Measurements from ENCODE around the gene FAM53B. TPM values are rescaled to one million over a fixed set of nuclear protein-coding genes. Genes with fewer than 3 reads are reported as not detected.

FAM53B gene
- total RNA-seq, 1 donor from 2014 or later, result 39.8 TPM

DNA sequence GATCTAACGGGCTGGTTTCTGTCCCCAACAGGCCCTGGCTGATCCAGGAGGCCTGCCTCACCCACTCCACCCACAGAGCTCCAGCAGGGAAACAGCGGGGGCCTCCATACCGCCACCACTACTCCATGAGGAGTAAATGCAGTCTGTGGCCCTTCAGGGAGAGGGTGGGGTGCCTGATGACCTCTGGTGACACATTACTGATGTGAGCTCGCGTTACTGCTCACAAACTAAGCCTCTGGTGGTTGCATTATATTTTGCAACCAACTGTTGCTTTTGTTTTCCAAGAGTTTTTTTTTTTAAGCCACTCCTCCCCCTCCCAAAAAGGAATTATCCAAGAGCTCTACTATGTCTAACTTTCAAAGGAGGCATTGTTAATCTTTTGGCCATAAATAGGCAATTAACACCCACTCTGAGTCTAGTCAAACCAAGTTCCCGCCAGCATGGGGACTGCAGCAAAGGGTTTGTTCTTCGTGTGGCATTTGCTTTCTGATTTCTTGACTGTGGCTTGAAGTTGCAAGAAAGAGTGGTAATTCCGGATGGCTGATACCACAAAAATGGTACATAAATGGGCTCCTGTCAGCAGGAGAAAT, 72.6 kb downstream of the FAM53B start:
- Mint-ChIP-seq H3K27me3 (no peaks in the 10 kb centered on the region), H3K9me3 (ENCODE audit: low read depth) (no peaks in the 10 kb centered on the region), H3K27ac (peak overlapping the region; percentile 86), H3K36me3 (ENCODE audit: insufficient read depth) (peaks cover 2% of the 10 kb centered on the region), H3K4me3 (ENCODE audit: low read depth) (no peak overlapping the region), H3K4me1 (ENCODE audit: low read depth) (peaks cover 16% of the 10 kb centered on the region)
- peak; percentile 33 for TF ChIP-seq CTCF (IDR thresholded peaks at IDR 0.05; ENCODE audit: unreplicated experiment)
- no peak for DNase-seq (ENCODE audit: low spot score, unreplicated experiment)

GRCh38 chr10:124670849-124671248, 73.3 kb downstream of the FAM53B start:
- Mint-ChIP-seq H3K27ac (peak overlapping the region; percentile 75), H3K36me3 (ENCODE audit: insufficient read depth) (peaks cover 2% of the 10 kb centered on the region), H3K4me3 (ENCODE audit: low read depth) (no peak overlapping the region), H3K4me1 (ENCODE audit: low read depth) (peaks cover 16% of the 10 kb centered on the region), H3K27me3 (no peaks in the 10 kb centered on the region), H3K9me3 (ENCODE audit: low read depth) (no peaks in the 10 kb centered on the region)
- TF ChIP-seq CTCF (IDR thresholded peaks at IDR 0.05; ENCODE audit: unreplicated experiment), result no peak
- DNase-seq (ENCODE audit: low spot score, unreplicated experiment), result no peak

- H3K27me3 Mint-ChIP-seq, result no peaks in the 10 kb centered on the region
- peaks cover 16% of the 10 kb centered on the region for H3K4me1 Mint-ChIP-seq (ENCODE audit: low read depth)
- H3K4me3 Mint-ChIP-seq (ENCODE audit: low read depth), result no peak overlapping the region
- peaks cover 2% of the 10 kb centered on the region for H3K36me3 Mint-ChIP-seq (ENCODE audit: insufficient read depth)
- DNase-seq (ENCODE audit: low spot score, unreplicated experiment), result no peak
- TF ChIP-seq CTCF (IDR thresholded peaks at IDR 0.05; ENCODE audit: unreplicated experiment), result no peak
- H3K9me3 Mint-ChIP-seq (ENCODE audit: low read depth), result no peaks in the 10 kb centered on the region
- peak overlapping the region; percentile 75 for H3K27ac Mint-ChIP-seq
These were observed 74.1 kb downstream of the FAM53B start for GRCh38 chr10:124669824-124670654.

DNA sequence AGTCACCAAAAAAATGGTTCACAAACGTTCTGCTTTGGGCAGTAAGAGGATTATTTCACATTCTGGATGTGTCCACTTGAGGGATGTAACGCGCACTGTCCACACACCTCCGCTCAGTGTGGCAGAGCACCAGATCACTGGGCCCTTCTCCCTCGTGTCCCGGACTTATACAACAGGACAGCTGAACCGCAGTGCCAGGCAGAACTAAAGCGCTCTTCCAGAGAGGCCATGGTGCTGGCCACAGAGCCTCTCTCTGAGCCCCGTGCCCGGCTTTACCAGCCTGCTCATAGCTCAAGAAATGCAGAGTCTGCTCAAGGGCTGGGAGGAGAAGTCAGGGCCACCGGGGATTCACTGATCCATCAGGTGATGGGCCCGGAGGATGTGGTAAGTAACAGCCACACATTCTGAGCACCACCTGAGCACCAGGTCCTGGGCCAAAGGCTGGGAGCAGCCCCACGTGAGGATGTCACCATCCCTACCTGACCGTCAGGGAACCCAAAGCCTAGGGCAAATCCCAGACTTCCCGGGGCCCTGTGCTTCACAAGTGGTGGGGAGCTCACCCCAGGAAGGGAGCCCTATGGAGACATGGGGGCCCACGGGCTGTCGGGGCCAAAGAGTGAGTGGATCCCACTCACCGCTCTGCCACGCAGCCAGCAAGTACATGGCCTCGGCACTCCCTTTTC, 74.9 kb downstream of the FAM53B start:
- DNase-seq (ENCODE audit: low spot score, unreplicated experiment), result no peak
- Mint-ChIP-seq H3K4me3 (ENCODE audit: low read depth) (no peak overlapping the region), H3K36me3 (ENCODE audit: insufficient read depth) (peaks cover 2% of the 10 kb centered on the region), H3K27me3 (no peaks in the 10 kb centered on the region), H3K27ac (peak overlapping the region; percentile 20), H3K9me3 (ENCODE audit: low read depth) (no peaks in the 10 kb centered on the region), H3K4me1 (ENCODE audit: low read depth) (peaks cover 16% of the 10 kb centered on the region)
- no peak for TF ChIP-seq CTCF (IDR thresholded peaks at IDR 0.05; ENCODE audit: unreplicated experiment)

DNA sequence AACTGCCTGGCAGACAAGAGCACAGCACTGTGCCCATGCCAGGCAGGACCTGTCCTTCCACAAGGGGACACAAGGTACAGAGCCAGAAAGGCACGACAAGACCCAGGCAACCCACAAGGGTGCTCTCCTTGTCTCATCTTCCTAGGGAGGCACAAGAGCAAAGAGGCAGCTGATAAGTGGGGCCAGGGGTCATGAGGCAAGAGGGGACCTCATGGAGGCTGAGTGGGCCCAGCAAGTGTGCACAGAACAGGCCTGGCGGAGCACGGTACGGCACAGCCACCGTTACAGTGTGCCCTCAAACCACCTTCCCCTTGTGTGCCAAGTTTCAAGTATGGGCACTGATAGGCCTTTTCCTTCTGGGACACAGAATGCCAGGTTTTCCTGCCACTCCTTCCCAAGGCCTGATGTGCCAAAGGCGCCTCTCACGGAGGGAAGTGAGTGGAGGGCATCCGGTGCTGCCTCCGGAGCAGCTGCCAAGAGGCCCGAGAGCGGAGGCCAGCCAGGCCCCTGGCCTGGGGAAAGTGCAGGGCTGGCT, 75.6 kb downstream of the FAM53B start:
- TF ChIP-seq CTCF (IDR thresholded peaks at IDR 0.05; ENCODE audit: unreplicated experiment), result no peak
- Mint-ChIP-seq H3K4me1 (ENCODE audit: low read depth) (peaks cover 16% of the 10 kb centered on the region), H3K36me3 (ENCODE audit: insufficient read depth) (peaks cover 2% of the 10 kb centered on the region), H3K9me3 (ENCODE audit: low read depth) (no peaks in the 10 kb centered on the region), H3K27ac (peak overlapping the region; percentile 43), H3K27me3 (no peaks in the 10 kb centered on the region), H3K4me3 (ENCODE audit: low read depth) (no peak overlapping the region)
- no peak for DNase-seq (ENCODE audit: low spot score, unreplicated experiment)

All from progenitor cell of endocrine pancreas (in vitro differentiated cells).